Chondrocyte (in vitro differentiated cells): ENCODE measurements around the gene CTNS. TPM values are rescaled to one million over a fixed set of nuclear protein-coding genes. Genes with fewer than 3 reads are reported as not detected.
"Not testable (repeated sequence)": the region's sequence is repeated elsewhere in the genome, so short reads cannot be mapped to it uniquely, and the experiment has no call there.

ENCODE experiments used
- DNase-seq: peaks from one replicate; pipeline ENCODE4 v3.0.0; 2021; ENCODE audit warnings: mixed read lengths, low spot score
- H3K27ac Mint-ChIP-seq: one replicate; pipeline ENCODE4 v1.8.0; 2021; ENCODE audit warnings: mild to moderate bottlenecking, moderate library complexity, mixed read lengths; ENCODE audit not compliant: unreplicated experiment
- H3K27me3 Mint-ChIP-seq: 2 replicates; pipeline ENCODE4 v1.8.0; 2021; ENCODE audit warnings: low read depth, mixed read lengths
- H3K36me3 Mint-ChIP-seq: 2 replicates; pipeline ENCODE4 v1.8.0; 2021; ENCODE audit warnings: low read depth, mixed read lengths
- H3K4me1 Mint-ChIP-seq: 2 replicates; pipeline ENCODE4 v1.8.0; 2021; ENCODE audit warnings: low read depth, mild to moderate bottlenecking, mixed read lengths
- H3K4me3 Mint-ChIP-seq: one replicate; pipeline ENCODE4 v1.8.0; 2021; ENCODE audit warnings: mild to moderate bottlenecking, moderate library complexity, mixed read lengths; ENCODE audit not compliant: unreplicated experiment
- H3K9me3 Mint-ChIP-seq: 2 replicates; pipeline ENCODE4 v1.8.0; 2021; ENCODE audit warnings: low read depth, mixed read lengths
- total RNA-seq: library from RNA; stranded (reverse); gene quantifications from 3 replicates; pipeline ENCODE4 v1.2.1, GENCODE V29; 2021
- TF ChIP-seq, protein P1 (sequence below): fragments of 200-600 bp; sonication (generic); IDR thresholded peaks from 2 replicates; pipeline ENCODE4 v1.5.0; 2021; ENCODE audit warnings: antibody characterized with exemption, mild to moderate bottlenecking, moderate library complexity

Gene CTNS
- total RNA-seq, 1 donor from 2014 or later: 17.8 TPM

DNA sequence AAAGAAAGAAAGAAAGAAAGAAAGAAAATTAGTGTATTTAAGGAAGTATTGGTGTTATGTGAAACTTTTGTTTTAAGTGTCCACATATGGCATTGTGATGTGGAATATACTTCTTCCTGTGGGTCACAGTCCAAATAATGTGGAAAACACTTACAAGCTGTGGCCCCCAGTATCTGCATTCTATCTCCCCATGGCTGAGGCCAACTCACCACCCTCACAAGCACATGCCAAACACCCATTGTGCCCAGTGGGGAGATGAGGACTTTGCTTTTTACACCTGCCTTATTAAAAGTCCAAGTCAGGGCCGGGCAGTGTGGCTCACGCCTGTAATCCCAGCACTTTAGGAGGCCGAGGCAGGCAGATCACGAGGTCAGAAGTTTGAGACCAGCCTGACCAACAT is 63.4 kb downstream of the CTNS start:
- Mint-ChIP-seq H3K4me1 (peaks cover 4% of the 10 kb centered on the region), H3K4me3 (no peak overlapping the region), H3K36me3 (peaks cover 3% of the 10 kb centered on the region), H3K27ac (no peak overlapping the region), H3K9me3 (peaks cover 10% of the 10 kb centered on the region), H3K27me3 (peaks cover 4% of the 10 kb centered on the region)
- no peak for DNase-seq
- TF ChIP-seq, protein P1, sequence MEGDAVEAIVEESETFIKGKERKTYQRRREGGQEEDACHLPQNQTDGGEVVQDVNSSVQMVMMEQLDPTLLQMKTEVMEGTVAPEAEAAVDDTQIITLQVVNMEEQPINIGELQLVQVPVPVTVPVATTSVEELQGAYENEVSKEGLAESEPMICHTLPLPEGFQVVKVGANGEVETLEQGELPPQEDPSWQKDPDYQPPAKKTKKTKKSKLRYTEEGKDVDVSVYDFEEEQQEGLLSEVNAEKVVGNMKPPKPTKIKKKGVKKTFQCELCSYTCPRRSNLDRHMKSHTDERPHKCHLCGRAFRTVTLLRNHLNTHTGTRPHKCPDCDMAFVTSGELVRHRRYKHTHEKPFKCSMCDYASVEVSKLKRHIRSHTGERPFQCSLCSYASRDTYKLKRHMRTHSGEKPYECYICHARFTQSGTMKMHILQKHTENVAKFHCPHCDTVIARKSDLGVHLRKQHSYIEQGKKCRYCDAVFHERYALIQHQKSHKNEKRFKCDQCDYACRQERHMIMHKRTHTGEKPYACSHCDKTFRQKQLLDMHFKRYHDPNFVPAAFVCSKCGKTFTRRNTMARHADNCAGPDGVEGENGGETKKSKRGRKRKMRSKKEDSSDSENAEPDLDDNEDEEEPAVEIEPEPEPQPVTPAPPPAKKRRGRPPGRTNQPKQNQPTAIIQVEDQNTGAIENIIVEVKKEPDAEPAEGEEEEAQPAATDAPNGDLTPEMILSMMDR: no peak

DNA sequence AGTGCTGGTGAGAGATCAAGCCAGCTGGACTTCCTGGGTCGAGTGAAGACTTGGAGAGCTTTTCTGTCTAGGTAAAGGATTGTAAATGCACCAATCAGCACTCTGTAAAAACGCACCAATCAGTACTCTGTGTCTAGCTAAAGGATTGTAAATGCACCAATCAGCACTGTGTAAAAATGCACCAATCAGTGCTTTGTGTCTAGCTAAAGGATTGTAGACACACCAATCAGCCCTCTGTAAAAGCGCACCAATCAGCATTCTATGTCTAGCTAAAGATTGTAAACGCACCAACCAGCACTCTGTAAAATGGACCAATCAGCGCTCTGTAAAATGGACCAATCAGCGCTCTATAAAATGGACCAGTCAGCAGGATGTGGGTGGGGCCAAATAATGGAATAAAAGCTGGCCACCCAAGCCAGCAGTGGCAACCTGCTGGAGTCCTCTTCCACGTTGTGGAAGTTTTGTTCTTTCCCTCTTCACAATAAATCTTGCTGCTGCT is 65.5 kb downstream of the CTNS start:
- H3K27ac Mint-ChIP-seq, DNase-seq, H3K4me3 Mint-ChIP-seq, H3K27me3 Mint-ChIP-seq, H3K9me3 Mint-ChIP-seq, H3K4me1 Mint-ChIP-seq, H3K36me3 Mint-ChIP-seq: not testable (repeated sequence)

DNA sequence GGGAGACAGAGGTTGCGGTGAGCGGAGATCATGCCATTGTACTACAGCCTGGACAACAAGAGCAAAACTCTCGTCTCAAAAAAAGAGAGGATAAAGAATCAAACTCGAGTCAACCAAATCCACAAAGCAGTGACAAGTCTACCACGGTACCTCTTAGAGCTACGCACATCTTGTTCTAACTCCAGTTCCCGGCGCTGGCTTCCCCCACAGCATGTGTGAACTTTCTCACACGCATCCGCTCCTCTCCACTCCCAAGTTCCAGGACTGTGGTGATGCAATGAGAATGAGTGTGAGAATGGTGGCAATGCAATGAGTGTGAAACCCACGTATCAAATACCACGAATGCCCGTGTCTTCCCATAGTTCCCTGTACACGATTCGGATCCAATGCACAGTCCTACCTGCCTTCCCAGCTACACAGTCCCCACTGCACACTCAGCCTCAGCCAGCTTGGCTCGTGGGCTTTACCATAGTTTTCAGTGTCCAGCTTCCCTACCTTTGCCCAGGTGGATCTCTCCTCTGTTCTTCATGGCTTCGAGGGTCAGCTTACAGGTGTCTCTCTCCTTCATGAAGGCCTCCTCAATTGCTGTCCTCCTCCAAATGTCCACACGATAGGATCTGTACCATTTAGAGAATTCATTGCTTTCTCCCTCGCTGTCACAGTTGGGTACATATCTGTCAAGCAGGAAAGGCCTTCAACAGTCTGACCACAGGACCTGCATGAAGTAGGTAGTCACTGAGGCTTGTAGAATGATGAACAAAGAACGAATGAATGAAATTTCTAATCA is 68.6 kb downstream of the CTNS start:
- Mint-ChIP-seq H3K27me3 (no peaks in the 10 kb centered on the region), H3K27ac (no peak overlapping the region), H3K36me3 (peaks cover 3% of the 10 kb centered on the region), H3K4me3 (no peak overlapping the region), H3K9me3 (no peaks in the 10 kb centered on the region), H3K4me1 (no peaks in the 10 kb centered on the region)
- TF ChIP-seq, protein P1: no peak
- no peak for DNase-seq

DNA sequence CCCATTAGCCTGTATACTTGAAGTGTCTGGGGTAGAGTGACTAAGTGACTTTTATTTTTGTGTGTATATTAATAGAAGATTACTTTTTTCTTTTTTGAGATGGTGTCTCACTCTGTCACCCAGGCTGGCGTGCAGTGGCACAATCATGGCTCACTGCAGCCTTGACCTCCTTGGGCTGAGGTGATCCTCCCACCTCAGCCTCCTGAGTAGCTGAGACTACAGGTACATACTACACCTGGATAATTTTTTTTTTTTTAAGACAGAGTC is 69.1 kb downstream of the CTNS start:
- not testable (repeated sequence) for H3K4me1 Mint-ChIP-seq, H3K9me3 Mint-ChIP-seq, H3K36me3 Mint-ChIP-seq, DNase-seq, H3K27me3 Mint-ChIP-seq, H3K4me3 Mint-ChIP-seq, H3K27ac Mint-ChIP-seq

DNA sequence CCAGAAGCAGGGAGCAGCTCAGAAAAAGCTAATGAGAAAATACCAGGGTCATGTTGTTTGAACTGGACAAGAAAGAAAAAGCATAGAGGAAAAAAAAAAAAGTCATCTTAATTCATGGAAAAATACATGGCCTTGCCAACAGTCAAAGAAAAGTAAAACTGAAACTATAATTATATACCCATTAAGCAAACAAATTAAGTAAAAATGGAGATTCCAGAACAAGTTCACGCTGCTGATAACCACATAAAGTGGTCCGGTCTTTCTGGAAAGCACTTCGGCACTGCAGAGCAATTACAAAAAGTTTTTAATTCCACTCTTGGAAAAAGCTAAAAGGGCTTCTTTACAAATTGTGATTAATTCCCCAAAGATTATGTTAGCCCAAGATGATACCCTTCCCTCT is 71.8 kb downstream of the CTNS start:
- Mint-ChIP-seq H3K36me3 (peaks cover 9% of the 10 kb centered on the region), H3K27me3 (no peaks in the 10 kb centered on the region), H3K4me1 (no peaks in the 10 kb centered on the region), H3K9me3 (no peaks in the 10 kb centered on the region), H3K4me3 (no peak overlapping the region), H3K27ac (no peak overlapping the region)
- TF ChIP-seq, protein P1: no peak
- DNase-seq: no peak

DNA sequence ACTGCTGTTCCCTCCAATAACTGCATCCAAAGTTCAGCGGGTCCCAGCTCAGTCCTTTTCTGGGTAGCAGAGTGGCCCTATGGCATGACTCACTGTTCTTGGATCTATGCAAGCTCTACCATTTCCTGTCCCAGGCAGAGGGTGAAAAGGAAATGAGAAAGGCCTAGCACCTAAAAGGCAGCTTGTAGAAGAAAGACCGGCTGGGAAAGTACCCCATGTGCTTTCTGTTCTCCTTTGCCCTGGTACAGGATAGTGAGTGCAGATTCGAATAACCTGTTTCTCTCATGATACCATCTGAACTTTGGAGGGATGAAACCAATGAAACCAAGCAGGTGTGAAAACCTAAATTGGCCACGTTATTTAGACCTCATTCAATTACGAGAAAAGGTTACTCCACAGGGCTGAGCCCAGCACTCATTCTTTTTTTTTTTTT is 74.4 kb downstream of the CTNS start:
- H3K27ac Mint-ChIP-seq: no peak overlapping the region
- no peaks in the 10 kb centered on the region for H3K4me1 Mint-ChIP-seq
- H3K4me3 Mint-ChIP-seq: no peak overlapping the region
- no peaks in the 10 kb centered on the region for H3K27me3 Mint-ChIP-seq
- no peak for DNase-seq
- TF ChIP-seq, protein P1: no peak
- peaks cover 16% of the 10 kb centered on the region for H3K36me3 Mint-ChIP-seq
- no peaks in the 10 kb centered on the region for H3K9me3 Mint-ChIP-seq

Other genes with a start within 250 kb of the CTNS start
- not detected in 3 replicates for gene OR1E1, start 238.3 kb upstream of the CTNS start, total RNA-seq
- gene OR3A3, start 225.4 kb upstream of the CTNS start, total RNA-seq: not detected in 3 replicates
- gene OR1E2, start 202.9 kb upstream of the CTNS start, total RNA-seq: not detected in 3 replicates
- not detected in 3 replicates for gene SPATA22, start 164.9 kb upstream of the CTNS start, total RNA-seq
- not detected in 3 replicates for gene ASPA, start 160.8 kb upstream of the CTNS start, total RNA-seq
- gene TRPV3, start 78.9 kb upstream of the CTNS start, total RNA-seq: 0.27 to 0.74 TPM in 2 of 3 replicates, not detected in the other
- 2.2 to 4.8 TPM (median 3.1 TPM) in 3 replicates for gene TRPV1, start 27.3 kb upstream of the CTNS start, total RNA-seq
- gene SHPK, start 510 bp upstream of the CTNS start, total RNA-seq: 5.6 to 6.1 TPM (median 5.9 TPM) in 3 replicates
- 198 to 242 TPM (median 230 TPM) in 3 replicates for gene TAX1BP3, start 31.8 kb downstream of the CTNS start, total RNA-seq
- gene EMC6, start 32.1 kb downstream of the CTNS start, total RNA-seq: 36.2 to 41.8 TPM (median 37.6 TPM) in 3 replicates
- gene P2RX5, start 59.4 kb downstream of the CTNS start, total RNA-seq: 0.18 to 1.1 TPM (median 0.30 TPM) in 3 replicates
- gene HASPIN, start 87.1 kb downstream of the CTNS start, total RNA-seq: 2.1 to 2.6 TPM (median 2.2 TPM) in 3 replicates
- gene ITGAE, start 164.4 kb downstream of the CTNS start, total RNA-seq: 25.8 to 29.1 TPM (median 28.3 TPM) in 3 replicates
- 31.3 to 34.8 TPM (median 33.7 TPM) in 3 replicates for gene NCBP3, start 209.5 kb downstream of the CTNS start, total RNA-seq